ENCODE measurements around the gene CARD6. TPM values are rescaled to one million over a fixed set of nuclear protein-coding genes. Genes with fewer than 3 reads are reported as not detected.

The CARD6 gene
- polyA plus RNA-seq, 2 of the 4 experiments (the other 2 are of a cell fraction) = 5.2 to 5.7 TPM

DNA sequence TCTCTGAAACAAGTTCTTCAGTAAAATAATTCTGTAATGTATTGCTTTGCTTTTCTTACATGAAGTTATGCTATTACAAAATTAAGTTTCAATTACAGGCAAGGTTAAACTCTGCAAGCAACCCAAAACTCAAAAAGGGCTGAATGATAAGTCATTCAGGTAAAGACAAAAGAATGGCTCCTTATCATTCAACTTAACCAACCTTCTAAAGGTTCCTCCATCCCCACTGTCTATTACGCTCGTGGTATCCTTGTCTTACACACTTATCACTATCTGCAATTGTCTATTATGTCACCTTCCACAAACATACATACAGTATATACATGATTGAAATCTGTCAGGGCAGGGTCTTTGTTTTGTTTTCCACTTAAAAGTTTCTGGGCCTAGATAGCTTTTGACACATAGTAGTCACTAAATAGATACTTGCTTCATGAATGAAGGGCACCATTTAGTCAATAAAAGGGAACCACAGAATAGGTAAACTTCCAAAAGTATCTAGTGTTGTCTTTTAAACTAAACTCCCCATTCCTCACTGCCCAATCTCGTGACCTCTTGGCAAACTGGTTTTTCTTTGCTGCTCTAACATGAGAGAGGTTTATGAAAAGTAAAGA lies 13.0 kb upstream of the CARD6 start:
- ChIA-PET POLR2A (interaction anchor here (0.7 kb wide), 1 partner anchor 41 kb away, joined by 4 read pairs; no protein-coding TSS in a partner anchor), CTCF (no interaction called here)
- no peak for FAIRE-seq
- no peak overlapping the region for H3K27ac ChIP-seq
- no peaks in the 10 kb centered on the region for H3K9me3 ChIP-seq
- ATAC-seq = no peak
- 95% methylated on average over 3 of the region's 3 CpGs for WGBS (ENCODE audit: missing lambda C conversion rate)
- TF ChIP-seq FOSB (CRISPR knock-in tag; IDR thresholded peaks at IDR 0.05) (peak; percentile 78), NR3C1 (IDR thresholded peaks at IDR 0.05) (no peak), POLR2AphosphoS2 (conservative IDR thresholded peaks at IDR 0.05; ENCODE audit: low read length) (peak; percentile 67; the same call in 1 of the 2 replicates)
- no peak for DNase-seq (ENCODE audit: low read depth in 1 of 2, low spot score in 1 of 2)
- H3K4me1 ChIP-seq = peaks cover 33% of the 10 kb centered on the region
- no peak overlapping the region for H3K4me2 ChIP-seq
- H3K4me3 ChIP-seq = no peak overlapping the region

GRCh38 chr5:40828690-40829661 lies 12.2 kb upstream of the CARD6 start:
- ATAC-seq (no peak), FAIRE-seq (no peak), DNase-seq (ENCODE audit: low read depth in 1 of 2, low spot score in 1 of 2) (no peak)
- Histone ChIP-seq H3K9me3 (no peaks in the 10 kb centered on the region), H3K4me3 (no peak overlapping the region), H3K4me2 (no peak overlapping the region), H3K27ac (no peak overlapping the region), H3K4me1 (peaks cover 37% of the 10 kb centered on the region)
- POLR2A ChIA-PET = no interaction called here
- CTCF ChIA-PET = no interaction called here
- WGBS (ENCODE audit: missing lambda C conversion rate) = 93% methylated on average over 3 of the region's 3 CpGs
- TF ChIP-seq, protein P1, sequence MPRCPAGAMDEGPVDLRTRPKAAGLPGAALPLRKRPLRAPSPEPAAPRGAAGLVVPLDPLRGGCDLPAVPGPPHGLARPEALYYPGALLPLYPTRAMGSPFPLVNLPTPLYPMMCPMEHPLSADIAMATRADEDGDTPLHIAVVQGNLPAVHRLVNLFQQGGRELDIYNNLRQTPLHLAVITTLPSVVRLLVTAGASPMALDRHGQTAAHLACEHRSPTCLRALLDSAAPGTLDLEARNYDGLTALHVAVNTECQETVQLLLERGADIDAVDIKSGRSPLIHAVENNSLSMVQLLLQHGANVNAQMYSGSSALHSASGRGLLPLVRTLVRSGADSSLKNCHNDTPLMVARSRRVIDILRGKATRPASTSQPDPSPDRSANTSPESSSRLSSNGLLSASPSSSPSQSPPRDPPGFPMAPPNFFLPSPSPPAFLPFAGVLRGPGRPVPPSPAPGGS (IDR thresholded peaks at IDR 0.05) = peak; percentile 19; the same call in 1 of the 3 replicates
- TF ChIP-seq FOSB (CRISPR knock-in tag; IDR thresholded peaks at IDR 0.05) (peak; percentile 20; the same call in 1 of the 2 replicates), JUN (IDR thresholded peaks at IDR 0.05) (0 out of 5 replicates have a peak, but pooled peaks of 1 of the 2 experiments have one; percentile 5), POLR2AphosphoS2 (conservative IDR thresholded peaks at IDR 0.05; ENCODE audit: low read length) (peak; percentile 93), RARB (CRISPR knock-in tag; IDR thresholded peaks at IDR 0.05) (no peak; the same call in 1 of the 2 replicates), TFCP2L1 (CRISPR knock-in tag; IDR thresholded peaks at IDR 0.05) (peak; percentile 71), HOXA7 (CRISPR knock-in tag; IDR thresholded peaks at IDR 0.05) (peak; percentile 44; the same call in 1 of the 2 replicates), HOXB5 (CRISPR knock-in tag; IDR thresholded peaks at IDR 0.05) (peak; percentile 13; the same call in 1 of the 2 replicates), RNF2 (IDR thresholded peaks at IDR 0.05; ENCODE audit: borderline replicate concordance, low read depth) (no peak)

GRCh38 chr5:40829748-40830533 lies 11.2 kb upstream of the CARD6 start:
- Histone ChIP-seq H3K4me1 (peaks cover 37% of the 10 kb centered on the region), H3K4me2 (no peak overlapping the region; the same call in 2 of the 3 replicates), H3K27ac (no peak overlapping the region), H3K9me3 (no peaks in the 10 kb centered on the region), H3K4me3 (no peak overlapping the region)
- DNase-seq (ENCODE audit: low read depth in 1 of 2, low spot score in 1 of 2) (no peak), ATAC-seq (no peak), FAIRE-seq (no peak)
- no peak for TF ChIP-seq TFCP2L1 (CRISPR knock-in tag; IDR thresholded peaks at IDR 0.05)
- CTCF ChIA-PET = no interaction called here
- WGBS (ENCODE audit: missing lambda C conversion rate) = 96% methylated on average over 13 of the region's 13 CpGs
- POLR2A ChIA-PET = no interaction called here

DNA sequence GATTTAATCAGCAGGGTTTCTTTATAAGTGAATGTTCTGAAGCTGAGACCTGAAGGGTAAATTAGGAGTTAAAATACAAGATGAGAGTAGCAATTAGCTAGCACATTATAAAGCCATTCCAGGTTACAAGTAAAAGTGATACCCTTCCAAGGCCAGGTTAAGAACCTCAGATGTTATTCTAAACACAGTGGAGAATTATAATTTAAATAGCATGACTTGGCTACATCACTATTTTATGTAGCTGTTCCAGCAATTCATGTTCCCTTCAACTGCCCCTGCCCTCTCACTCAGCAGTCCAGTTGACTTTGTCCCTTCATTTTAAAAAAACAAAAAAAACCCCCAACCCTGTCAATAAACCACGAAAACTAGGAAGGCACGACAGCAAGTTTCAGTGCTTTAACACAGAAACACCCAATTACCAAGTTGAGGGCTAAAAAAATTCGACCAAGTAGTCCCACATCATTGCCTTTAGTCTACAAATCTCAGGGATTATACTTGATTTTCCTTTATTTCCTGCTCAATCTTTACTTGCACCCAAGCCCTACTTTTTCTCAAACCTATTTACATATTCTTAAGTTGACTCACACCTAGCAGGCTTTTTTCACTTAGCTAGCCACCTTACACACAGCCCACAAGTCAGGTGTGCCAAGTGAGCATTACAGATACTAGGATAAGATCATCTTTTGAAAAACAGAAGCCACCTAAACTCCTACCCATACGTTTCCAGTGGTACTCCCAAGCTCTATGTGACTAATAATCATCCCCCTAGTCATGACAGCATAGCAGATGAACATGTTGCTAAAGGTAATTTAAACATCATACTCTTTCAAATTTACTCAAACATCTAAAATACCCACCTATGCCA lies 9.6 kb upstream of the CARD6 start:
- TF ChIP-seq FOSB (CRISPR knock-in tag; IDR thresholded peaks at IDR 0.05) (peak; percentile 81; the same call in 1 of the 2 replicates), RARB (CRISPR knock-in tag; IDR thresholded peaks at IDR 0.05) (peak; percentile 23; the same call in 1 of the 2 replicates), ESRRA (IDR thresholded peaks at IDR 0.05; ENCODE audit: borderline replicate concordance, low read length) (no peak), EP300 (IDR thresholded peaks at IDR 0.05) (no peak), HOXA7 (CRISPR knock-in tag; IDR thresholded peaks at IDR 0.05) (peak; percentile 79), ZSCAN20 (CRISPR knock-in tag; IDR thresholded peaks at IDR 0.05) (no peak), EHMT2 (IDR thresholded peaks at IDR 0.05; ENCODE audit: low read depth) (no peak)
- TF ChIP-seq, protein P1 (IDR thresholded peaks at IDR 0.05) = no peak; the same call in 2 of the 3 replicates
- H3K27ac ChIP-seq = peak overlapping the region in 1 of 2 experiments; percentile 8; a peak in 1 of 6 replicates
- no peaks in the 10 kb centered on the region for H3K9me3 ChIP-seq
- H3K4me3 ChIP-seq = peak overlapping the region; percentile 98; the same call in 1 of the 3 replicates
- WGBS (ENCODE audit: missing lambda C conversion rate) = 68% methylated on average over 4 of the region's 4 CpGs
- H3K4me1 ChIP-seq = peaks cover 39% of the 10 kb centered on the region
- ChIA-PET POLR2A (interaction anchor here (1.5 kb wide), 1 partner anchor 33 kb away, joined by 10 read pairs; the partner anchor contains the start of gene PRKAA1), CTCF (interaction anchor here (0.9 to 1.8 kb wide), 4 partner anchors 16 to 57 kb away, joined by 3 to 4 read pairs (median 3); no protein-coding TSS in a partner anchor)
- ATAC-seq = no peak
- FAIRE-seq = no peak
- no peak for DNase-seq (ENCODE audit: low read depth in 1 of 2, low spot score in 1 of 2)
- H3K4me2 ChIP-seq = peak overlapping the region; percentile 84

Data from A549 (cell line).